ENCODE results near the gene DCTN1.

DNA sequence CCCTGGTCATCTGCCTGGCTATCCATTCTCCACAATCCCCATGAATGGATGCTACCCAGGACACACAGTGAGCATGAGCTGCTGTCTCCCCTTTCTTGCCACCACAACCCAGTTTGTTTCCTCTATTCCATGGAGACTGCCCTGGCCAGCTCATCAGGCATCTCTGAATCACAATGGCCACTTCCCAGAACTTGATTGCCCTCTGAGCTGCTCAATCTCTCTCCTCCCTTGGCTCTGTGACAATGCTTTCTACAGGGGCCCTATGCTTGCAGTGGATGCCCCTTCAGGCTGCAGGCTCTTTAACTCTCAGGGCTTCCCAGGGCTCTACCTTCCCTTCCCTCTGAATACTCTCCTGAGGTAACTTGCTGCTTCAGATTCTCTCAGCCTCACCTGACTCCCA lies 22.5 kb downstream of the DCTN1 start:
- TF ChIP-seq CTCF (IDR thresholded peaks at IDR 0.05) (no peak), POLR2AphosphoS5 (IDR thresholded peaks at IDR 0.05) (no peak), POLR2A (IDR thresholded peaks at IDR 0.05) (no peak)

All from breast epithelium (tissue), 3 donors.